K562 (cell line): ENCODE data around the gene SGIP1. TPM values are rescaled to one million over a fixed set of nuclear protein-coding genes. Genes with fewer than 3 reads are reported as not detected.

Source experiments
- ATAC-seq: fragments of 200-7000 bp; cut with Tn5 transposase; 3 replicates; pipeline ENCODE4 v1.9.1; 2020; ENCODE audit warnings: moderate library complexity
- BruUV-seq: library from RNA; stranded (reverse); fragments of 400-500 nt; replicated peaks from 2 replicates; lab custom pipeline; 2021; lab: Mats Ljungman, UMichigan
- CTCF ChIA-PET: fragments of 300-600 bp; formaldehyde crosslinking; extraction: SDS; loops from one replicate; lab custom pipeline; 2021; ENCODE audit warnings: low intra/inter-chr PET ratio; lab: Yijun Ruan, JAX
- POLR2A ChIA-PET: fragments of 300-600, 350-650 bp; sonication (Branson Sonifier 250); formaldehyde crosslinking; extraction: SDS; loops from one replicate; lab custom pipeline; 2021; ENCODE audit warnings: antibody characterized with exemption, inconsistent platforms; lab: Yijun Ruan, JAX
- DNase-seq, 4 experiments: peaks; one replicate each; pipeline versions ENCODE4 v3.0.0 to v3.0.0-alpha.2; 2011 to 2018; ENCODE audit warnings: low spot score in 3 of 4, mixed read lengths in 3 of 4; ENCODE audit errors: extremely low read depth in 1 of 4
- FAIRE-seq: peaks from 2 replicates; lab custom pipeline; 2011; peaks lifted over from hg19 to GRCh38; lab: Jason Lieb, UNC
- H2AFZ ChIP-seq: 2 replicates; pipeline ENCODE4 v1.6.0; 2011; ENCODE audit warnings: low read depth, low read length, control low read depth, inconsistent platforms
- H3K27ac ChIP-seq: fragments of 200-600 bp; 3 replicates; pipeline ENCODE4 v1.8.0; 2011; ENCODE audit warnings: low read depth, mild to moderate bottlenecking, control low read depth, inconsistent platforms, low read length, moderate library complexity, mixed read lengths; ENCODE audit errors: extremely low read depth
- H3K27me3 ChIP-seq, 2 experiments: fragments of 300-600 bp in 1 of 2; 2 replicates in 1 of 2; 3 replicates in 1 of 2; pipeline versions ENCODE4 v1.6.0 to v1.8.0; 2011; ENCODE audit warnings: inconsistent platforms in 2 of 2, low read length in 2 of 2, mild to moderate bottlenecking in 1 of 2, mixed read lengths in 1 of 2, moderate library complexity in 1 of 2; ENCODE audit not compliant: control insufficient read depth in 2 of 2, insufficient read depth in 2 of 2
- H3K36me3 ChIP-seq: fragments of 300-600 bp; 3 replicates; pipeline ENCODE4 v1.8.0; 2011; ENCODE audit warnings: mild to moderate bottlenecking, low read length, inconsistent platforms; ENCODE audit not compliant: control insufficient read depth, insufficient read depth
- H3K4me1 ChIP-seq, 2 experiments: fragments of 200-600 bp in 1 of 2; replicated peaks in 1 of 2; 2 replicates in 1 of 2; 3 replicates in 1 of 2; pipeline versions ENCODE4 v1.5.1 to v1.8.0; 2011; ENCODE audit warnings: inconsistent platforms in 2 of 2, low read length in 2 of 2, mild to moderate bottlenecking in 1 of 2, mixed read lengths in 1 of 2, moderate library complexity in 1 of 2; ENCODE audit not compliant: control insufficient read depth in 2 of 2, insufficient read depth in 2 of 2
- H3K4me2 ChIP-seq: 2 replicates; pipeline ENCODE4 v1.6.1; 2011; ENCODE audit warnings: low read length, control low read depth, inconsistent platforms, mixed read lengths; ENCODE audit not compliant: insufficient read depth
- H3K4me3 ChIP-seq: fragments of 200-600 bp; sonication (generic), shearing (Covaris generic); 2 replicates; pipeline ENCODE4 v1.5.1; 2016; ENCODE audit warnings: control low read depth, inconsistent platforms
- H3K79me2 ChIP-seq: fragments of 200-600 bp; 3 replicates; pipeline ENCODE4 v1.8.0; 2011; ENCODE audit warnings: low read length, inconsistent platforms; ENCODE audit not compliant: control insufficient read depth, insufficient read depth
- H3K9ac ChIP-seq, 2 experiments: 2 replicates each; pipeline versions ENCODE4 v1.6.0 to v1.6.1; 2011; ENCODE audit warnings: low read depth in 2 of 2, low read length in 2 of 2, control low read depth in 1 of 2, inconsistent platforms in 1 of 2, mild to moderate bottlenecking in 1 of 2, mixed read lengths in 1 of 2; ENCODE audit not compliant: insufficient read depth in 1 of 2
- H3K9me1 ChIP-seq: one replicate; pipeline ENCODE4 v1.6.0; 2011; ENCODE audit warnings: inconsistent platforms, mild to moderate bottlenecking, low read length, moderate library complexity; ENCODE audit not compliant: control insufficient read depth, insufficient read depth
- H3K9me3 ChIP-seq: replicated peaks from 2 replicates; pipeline ENCODE4 v1.5.1; 2011; ENCODE audit warnings: low read depth, low read length, inconsistent platforms; ENCODE audit not compliant: control insufficient read depth, insufficient read depth
- H4K20me1 ChIP-seq: replicated peaks from 2 replicates; pipeline ENCODE4 v1.6.1; 2011; ENCODE audit warnings: low read length, inconsistent platforms, mixed read lengths; ENCODE audit not compliant: control insufficient read depth, insufficient read depth
- ADNP ChIP-seq: fragments of 200-800 bp; sonication (Bioruptor generic); IDR thresholded peaks from 2 replicates; pipeline ENCODE4 v1.6.1; 2016; ENCODE audit warnings: missing genetic modification characterization, missing compliant biosample characterization
- CBFA2T2 ChIP-seq: fragments of 450-650 bp; conservative IDR thresholded peaks from 2 replicates; pipeline ENCODE4 v1.6.1; 2017; ENCODE audit warnings: mild to moderate bottlenecking
- CBX2 ChIP-seq: fragments of 200-600 bp; sonication (generic); IDR thresholded peaks from one replicate; pipeline ENCODE4 v1.6.1; 2012; ENCODE audit warnings: mild to moderate bottlenecking, low read length, inconsistent platforms; ENCODE audit not compliant: insufficient read depth, poor library complexity, severe bottlenecking
- FOXM1 ChIP-seq, 2 experiments: fragments of 450-650 bp in 1 of 2; sonication (generic) in 1 of 2; formaldehyde crosslinking in 1 of 2; IDR thresholded peaks; 2 replicates each; pipeline versions ENCODE4 v1.6.1 to v1.9.0; 2017 to 2022; ENCODE audit warnings: low read depth in 2 of 2, mild to moderate bottlenecking in 2 of 2, missing genetic modification reagents in 1 of 2, moderate library complexity in 1 of 2
- HBP1 ChIP-seq: fragments of 450-650 bp; formaldehyde crosslinking; IDR thresholded peaks from 2 replicates; pipeline ENCODE4 v1.4.0; 2022; ENCODE audit warnings: missing genetic modification characterization
- KAT7 ChIP-seq: sonication (generic); formaldehyde crosslinking; IDR thresholded peaks from 2 replicates; pipeline ENCODE4 v1.8.0; 2022; ENCODE audit warnings: missing genetic modification reagents, mild to moderate bottlenecking, borderline replicate concordance
- MCM5 ChIP-seq: fragments of 450-650 bp; IDR thresholded peaks from 2 replicates; pipeline ENCODE4 v1.6.1; 2016; ENCODE audit warnings: low read depth
- RBM14 ChIP-seq: fragments of 200-400 bp; formaldehyde crosslinking; IDR thresholded peaks from 2 replicates; pipeline ENCODE4 v1.6.1; 2018; ENCODE audit warnings: low read depth, mild to moderate bottlenecking, low read length, moderate library complexity, borderline replicate concordance; ENCODE audit not compliant: insufficient read depth
- TCF15 ChIP-seq: fragments of 250-450 bp; sonication (Bioruptor Pico); IDR thresholded peaks from 2 replicates; pipeline ENCODE4 v1.8.0; 2022; ENCODE audit warnings: moderate library complexity, mild to moderate bottlenecking, inconsistent platforms
- TFE3 ChIP-seq: fragments of 450-650 bp; formaldehyde crosslinking; IDR thresholded peaks from 2 replicates; pipeline ENCODE4 v1.4.0; 2020; ENCODE audit warnings: mild to moderate bottlenecking, mixed read lengths
- U2AF2 ChIP-seq: fragments of 200-400 bp; formaldehyde crosslinking; optimal IDR thresholded peaks from 2 replicates; pipeline ENCODE3; 2017; ENCODE audit warnings: low read depth, mild to moderate bottlenecking, low read length
- ZNF224 ChIP-seq: sonication (generic); formaldehyde crosslinking; IDR thresholded peaks from 2 replicates; pipeline ENCODE4 v1.8.0; 2022; ENCODE audit warnings: mild to moderate bottlenecking, missing genetic modification reagents
- ZNF644 ChIP-seq: fragments of 200-800 bp; sonication (Bioruptor generic); IDR thresholded peaks from 2 replicates; pipeline ENCODE4 v1.6.1; 2016; ENCODE audit warnings: low read depth, missing genetic modification characterization, missing compliant biosample characterization
- ZNF76 ChIP-seq: fragments of 250-450 bp; sonication (Bioruptor Pico); IDR thresholded peaks from 2 replicates; pipeline ENCODE4 v1.4.0; 2020; ENCODE audit warnings: mild to moderate bottlenecking, moderate library complexity, borderline replicate concordance
- WGBS: fragments of 100-300 bp; shearing (Covaris generic); methylation state at CpG from one replicate; pipeline ENCODE4 v1.1.6; 2016; ENCODE audit warnings: low coverage, mixed read lengths; ENCODE audit not compliant: insufficient coverage; ENCODE audit errors: missing lambda C conversion rate; 5-methylcytosine and 5-hydroxymethylcytosine counted together
- in situ Hi-C: fragments of 300-500 bp; cut with MboI; formaldehyde crosslinking; loops from 4 replicates; pipeline ENCODE4 v1.15.0; 2018; ENCODE audit warnings: inconsistent platforms, mixed read lengths
- intact Hi-C: fragments of 100-400 bp; cut with micrococcal nuclease; formaldehyde crosslinking; loops from 2 replicates; pipeline ENCODE4 v1.14.2; 2022
- polyA plus RNA-seq, 8 experiments: library from polyadenylated mRNA; depleted of rRNA in 4 of 8; stranded (reverse) in 5 of 8; unstranded in 3 of 8; fragments of >200 nt; fragmentation: Nextera tagmentation in 2 of 8; fragmentation: Illumina TruSeq in 1 of 8; extraction: Ambion mirVana in 2 of 8; extraction: Trizol in 1 of 8; gene quantifications; 2 replicates each; pipeline versions ENCODE4 v1.2.1 to v1.2.3, GENCODE V29; 2011 to 2014; ENCODE audit warnings: inconsistent platforms in 1 of 8, missing spikeins in 1 of 8
- total RNA-seq, 7 experiments: library from RNA; depleted of rRNA in 6 of 7; stranded (reverse); fragments of >200 nt in 6 of 7; fragmentation: Illumina TruSeq in 2 of 7; extraction: Trizol in 2 of 7; gene quantifications; 2 replicates each; pipeline versions ENCODE4 v1.2.1 to v1.2.3, GENCODE V29; 2011 to 2021; ENCODE audit warnings: low replicate concordance in 1 of 7

Gene SGIP1
- total and polyA plus RNA-seq, 9 of the 15 experiments (the other 6 are each of a cell fraction or from before 2014, with no cell fraction given) = 0.07 to 0.35 TPM; not detected in 7

GRCh38 chr1:66682106-66682505 is 148.2 kb downstream of the SGIP1 start:
- Histone ChIP-seq H3K4me2 (no peak overlapping the region), H3K9me3 (no peaks in the 10 kb centered on the region), H3K4me3 (no peak overlapping the region), H3K4me1 (no peaks in the 10 kb centered on the region), H3K9ac (no peak overlapping the region), H3K9me1 (no peaks in the 10 kb centered on the region), H2AFZ (no peak overlapping the region), H4K20me1 (no peaks in the 10 kb centered on the region), H3K27ac (no peak overlapping the region), H3K27me3 (peaks cover 5 to 10% of the 10 kb centered on the region in 2 experiments; a peak in 2 of 5 replicates), H3K79me2 (no peaks in the 10 kb centered on the region), H3K36me3 (no peaks in the 10 kb centered on the region)
- in situ Hi-C loops = no loop called here
- DNase-seq = no peak
- FAIRE-seq = no peak
- intact Hi-C loops = no loop called here
- CTCF ChIA-PET = no interaction called here
- BruUV-seq = no TSS peak
- ATAC-seq = no peak; the same call in 2 of the 3 replicates
- WGBS = 0% methylated on average over 11 of the region's 11 CpGs
- POLR2A ChIA-PET = no interaction called here
- no peak for TF ChIP-seq MCM5
- TF ChIP-seq ADNP (tag) = no peak
- no peak for TF ChIP-seq TFE3 (CRISPR knock-in tag)
- TF ChIP-seq RBM14 = no peak
- no peak for TF ChIP-seq ZNF644
- no peak for TF ChIP-seq U2AF2
- no peak for TF ChIP-seq CBFA2T2
- TF ChIP-seq KAT7 (CRISPR knock-in tag) = no peak
- TF ChIP-seq HBP1 = no peak
- no peak for TF ChIP-seq ZNF76 (CRISPR knock-in tag)
- no peak for TF ChIP-seq ZNF224 (CRISPR knock-in tag)
- TF ChIP-seq CBX2 = no peak
- no peak for TF ChIP-seq FOXM1 (IDR thresholded peaks at IDR 0.05; ENCODE audit: low read depth)
- TF ChIP-seq FOXM1 (CRISPR knock-in tag; IDR thresholded peaks at IDR 0.05; ENCODE audit: low read depth) = no peak
- no peak for TF ChIP-seq TCF15 (CRISPR knock-in tag)
